ENCODE measurements around the gene GABRG3. TPM values are rescaled to one million over a fixed set of nuclear protein-coding genes. Genes with fewer than 3 reads are reported as not detected.

Gene GABRG3
- total and polyA plus RNA-seq, 8 donors = 0.35 TPM; not detected in 7

DNA sequence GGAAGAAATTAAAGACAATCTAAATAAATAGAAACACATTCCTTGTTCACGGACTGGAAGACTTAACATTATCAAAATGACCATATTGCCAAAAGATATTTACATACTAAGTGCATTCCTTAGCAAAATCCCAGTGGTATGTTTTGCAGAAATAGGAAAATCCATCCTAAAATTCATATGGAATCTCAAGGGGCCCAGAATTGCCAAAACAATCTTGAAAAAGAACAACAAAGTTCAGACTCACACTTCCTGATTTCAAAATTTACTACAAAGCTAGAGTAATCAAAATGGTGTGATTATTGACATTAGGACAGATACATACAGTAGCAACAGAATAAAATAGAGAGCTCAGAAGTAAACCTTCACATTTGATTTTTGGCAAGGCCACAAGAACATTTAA, 612.7 kb downstream of the GABRG3 start:
- ATAC-seq = no peak
- Histone ChIP-seq H3K36me3 (no peaks in the 10 kb centered on the region), H3K27me3 (no peaks in the 10 kb centered on the region), H3K4me1 (no peaks in the 10 kb centered on the region), H3K27ac (no peak overlapping the region), H3K9me3 (no peaks in the 10 kb centered on the region), H3K4me3 (no peak overlapping the region)
- DNase-seq = no peak
- TF ChIP-seq, protein P1, sequence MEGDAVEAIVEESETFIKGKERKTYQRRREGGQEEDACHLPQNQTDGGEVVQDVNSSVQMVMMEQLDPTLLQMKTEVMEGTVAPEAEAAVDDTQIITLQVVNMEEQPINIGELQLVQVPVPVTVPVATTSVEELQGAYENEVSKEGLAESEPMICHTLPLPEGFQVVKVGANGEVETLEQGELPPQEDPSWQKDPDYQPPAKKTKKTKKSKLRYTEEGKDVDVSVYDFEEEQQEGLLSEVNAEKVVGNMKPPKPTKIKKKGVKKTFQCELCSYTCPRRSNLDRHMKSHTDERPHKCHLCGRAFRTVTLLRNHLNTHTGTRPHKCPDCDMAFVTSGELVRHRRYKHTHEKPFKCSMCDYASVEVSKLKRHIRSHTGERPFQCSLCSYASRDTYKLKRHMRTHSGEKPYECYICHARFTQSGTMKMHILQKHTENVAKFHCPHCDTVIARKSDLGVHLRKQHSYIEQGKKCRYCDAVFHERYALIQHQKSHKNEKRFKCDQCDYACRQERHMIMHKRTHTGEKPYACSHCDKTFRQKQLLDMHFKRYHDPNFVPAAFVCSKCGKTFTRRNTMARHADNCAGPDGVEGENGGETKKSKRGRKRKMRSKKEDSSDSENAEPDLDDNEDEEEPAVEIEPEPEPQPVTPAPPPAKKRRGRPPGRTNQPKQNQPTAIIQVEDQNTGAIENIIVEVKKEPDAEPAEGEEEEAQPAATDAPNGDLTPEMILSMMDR (IDR thresholded peaks at IDR 0.05) = no peak
- intact Hi-C loops (cut with DNase I) = no loop called here
- 42 to 71% methylated on average over 1 of the region's 1 CpG for WGBS, 2 donors
- FAIRE-seq = no peak

DNA sequence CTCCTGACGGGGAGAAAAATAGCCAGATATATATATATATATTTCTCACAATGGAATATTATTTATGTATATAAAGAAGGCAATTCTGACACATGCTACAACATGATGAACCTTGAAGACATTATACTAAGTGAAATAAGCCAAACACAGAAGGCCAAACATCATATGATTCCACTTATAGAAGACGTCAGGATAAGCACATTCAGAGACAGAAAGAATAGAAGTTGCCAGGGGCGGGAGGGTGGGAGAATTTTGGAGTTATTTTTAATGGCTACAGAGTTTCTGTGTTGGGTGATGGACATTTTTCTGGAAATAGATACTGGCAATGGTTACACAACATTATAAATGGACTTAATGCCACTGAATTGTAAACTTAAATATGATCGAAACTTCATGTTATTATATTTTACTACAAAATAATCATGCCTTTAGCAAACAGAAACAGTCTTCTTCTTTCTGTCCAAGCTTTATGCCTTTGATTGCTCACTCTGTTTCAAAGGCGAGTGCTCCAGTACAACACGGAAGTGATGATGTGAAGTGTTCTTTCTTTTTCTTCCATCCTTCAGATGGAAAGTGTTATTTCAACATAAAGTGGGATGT, 614.2 kb downstream of the GABRG3 start:
- TF ChIP-seq, protein P1 (IDR thresholded peaks at IDR 0.05) = no peak
- Histone ChIP-seq H3K36me3 (no peaks in the 10 kb centered on the region), H3K4me1 (no peaks in the 10 kb centered on the region), H3K9me3 (no peaks in the 10 kb centered on the region), H3K27me3 (no peaks in the 10 kb centered on the region), H3K27ac (no peak overlapping the region), H3K4me3 (no peak overlapping the region)
- WGBS, 2 donors = 87 to 94% methylated on average over 6 of the region's 6 CpGs
- no peak for ATAC-seq
- FAIRE-seq = no peak
- no peak for DNase-seq
- intact Hi-C loops (cut with DNase I) = no loop called here

DNA sequence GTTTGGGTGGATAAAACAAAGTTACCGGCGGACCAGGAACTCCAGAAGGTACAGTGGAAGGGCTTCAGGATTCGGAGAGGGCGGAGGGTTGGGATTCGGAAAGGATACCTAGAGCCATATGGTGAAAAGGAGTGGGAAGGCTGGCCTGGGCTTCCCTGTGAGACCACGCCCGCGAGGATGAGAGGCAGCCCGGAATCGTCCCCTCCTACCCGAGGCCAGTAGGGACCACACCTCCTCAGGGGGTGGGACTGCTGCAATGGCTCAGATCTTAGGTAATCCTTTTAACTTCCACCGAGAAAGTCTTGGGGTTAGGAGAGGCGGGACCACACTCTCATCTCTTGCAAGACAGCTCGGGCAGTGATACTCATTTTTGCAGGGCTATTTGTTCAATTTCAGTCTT, 616.8 kb downstream of the GABRG3 start:
- H3K27ac ChIP-seq = no peak overlapping the region
- H3K4me1 ChIP-seq = no peaks in the 10 kb centered on the region
- no peaks in the 10 kb centered on the region for H3K9me3 ChIP-seq
- intact Hi-C loops (cut with DNase I) = no loop called here
- TF ChIP-seq, protein P1 (IDR thresholded peaks at IDR 0.05) = no peak
- WGBS, 2 donors = 73 to 74% methylated on average over 14 of the region's 14 CpGs
- H3K27me3 ChIP-seq = no peaks in the 10 kb centered on the region
- no peak for FAIRE-seq
- no peaks in the 10 kb centered on the region for H3K36me3 ChIP-seq
- no peak for DNase-seq
- H3K4me3 ChIP-seq = no peak overlapping the region
- peak in 2 of 4 donors; percentile 45 to 51 for ATAC-seq

DNA sequence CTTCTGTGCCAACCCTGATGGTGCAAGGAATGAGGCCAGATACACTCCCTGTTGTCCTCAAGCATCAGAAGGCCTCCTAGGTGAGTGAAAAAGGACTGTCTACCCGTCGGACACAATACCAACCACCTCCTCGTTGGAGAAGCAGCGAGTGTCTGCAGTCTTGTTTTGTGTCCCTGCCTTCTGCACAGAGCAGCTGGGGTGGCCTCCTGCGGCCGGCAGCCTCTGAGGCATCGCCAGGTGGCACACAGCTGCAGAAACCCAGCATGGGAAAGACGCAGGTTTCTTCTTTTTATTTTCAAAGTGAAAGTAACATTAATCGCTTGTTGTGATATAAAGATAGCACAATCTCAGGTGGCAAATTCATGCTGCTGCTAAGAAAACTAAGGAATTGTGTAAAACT, 618.3 kb downstream of the GABRG3 start:
- intact Hi-C loops (cut with DNase I) = no loop called here

GRCh38 chr15:27589782-27590181, 618.8 kb downstream of the GABRG3 start:
- H3K27me3 ChIP-seq = no peaks in the 10 kb centered on the region
- no peaks in the 10 kb centered on the region for H3K9me3 ChIP-seq
- TF ChIP-seq, protein P1 (IDR thresholded peaks at IDR 0.05) = no peak
- peak overlapping the region in 1 of 4 donors; percentile 24 for H3K4me3 ChIP-seq
- FAIRE-seq (no peak), ATAC-seq (no peak), DNase-seq (no peak)
- H3K4me1 ChIP-seq = no peaks in the 10 kb centered on the region
- 20 to 43% methylated on average over 1 of the region's 1 CpG for WGBS, 2 donors
- intact Hi-C loops (cut with DNase I) = no loop called here
- H3K36me3 ChIP-seq = no peaks in the 10 kb centered on the region
- no peak overlapping the region for H3K27ac ChIP-seq

More for the DNA sequence above, 618.3 kb downstream of the GABRG3 start:
- Histone ChIP-seq H3K9me3 (no peaks in the 10 kb centered on the region), H3K4me3 (peak overlapping the region in 2 of 4 donors; percentile 1 to 24), H3K27ac (no peak overlapping the region), H3K36me3 (no peaks in the 10 kb centered on the region), H3K4me1 (no peaks in the 10 kb centered on the region), H3K27me3 (no peaks in the 10 kb centered on the region)
- FAIRE-seq (no peak), DNase-seq (peak; percentile 35 to 75 (median 49)), ATAC-seq (peak; percentile 69 to 93 (median 90))
- WGBS, 2 donors = 15 to 20% methylated on average over 9 of the region's 9 CpGs
- TF ChIP-seq, protein P1 (IDR thresholded peaks at IDR 0.05) = no peak
